ENCODE results near the gene RNF215.

GRCh38 chr22:30386608-30386959, 627 bp downstream of the RNF215 start:
- no peak for TF ChIP-seq CTCF (IDR thresholded peaks at IDR 0.05)
- TF ChIP-seq EZH2 (IDR thresholded peaks at IDR 0.05) = no peak

All from neural progenitor cell (in vitro differentiated cells).